ENCODE data around the gene HRH2.

HRH2 gene

DNA sequence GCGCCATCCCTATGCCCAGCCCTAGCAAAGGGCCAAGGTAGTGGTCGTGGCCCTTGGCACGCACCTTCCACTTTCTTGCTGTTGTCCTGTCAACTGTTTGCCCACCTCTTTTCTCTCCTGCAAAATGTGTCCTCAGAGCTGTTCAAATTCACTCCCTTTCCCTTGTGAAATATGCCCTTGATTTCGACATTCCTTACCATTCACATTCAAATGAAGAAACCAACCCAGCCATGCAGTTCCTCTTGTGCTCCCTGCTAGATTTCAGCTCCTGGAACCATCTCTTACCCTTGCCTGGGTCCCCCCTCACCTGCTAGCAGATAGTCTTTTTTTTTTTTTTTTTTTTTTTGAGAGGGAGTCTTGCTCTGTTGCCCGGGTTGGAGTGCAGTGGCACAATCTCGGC is 19.6 kb upstream of the HRH2 start:
- Histone ChIP-seq H3K27me3 (ENCODE audit: insufficient read depth, low read length) (no peaks in the 10 kb centered on the region; the same call in 1 of the 2 replicates), H3K79me2 (ENCODE audit: insufficient read depth, low read length) (no peaks in the 10 kb centered on the region)

DNA sequence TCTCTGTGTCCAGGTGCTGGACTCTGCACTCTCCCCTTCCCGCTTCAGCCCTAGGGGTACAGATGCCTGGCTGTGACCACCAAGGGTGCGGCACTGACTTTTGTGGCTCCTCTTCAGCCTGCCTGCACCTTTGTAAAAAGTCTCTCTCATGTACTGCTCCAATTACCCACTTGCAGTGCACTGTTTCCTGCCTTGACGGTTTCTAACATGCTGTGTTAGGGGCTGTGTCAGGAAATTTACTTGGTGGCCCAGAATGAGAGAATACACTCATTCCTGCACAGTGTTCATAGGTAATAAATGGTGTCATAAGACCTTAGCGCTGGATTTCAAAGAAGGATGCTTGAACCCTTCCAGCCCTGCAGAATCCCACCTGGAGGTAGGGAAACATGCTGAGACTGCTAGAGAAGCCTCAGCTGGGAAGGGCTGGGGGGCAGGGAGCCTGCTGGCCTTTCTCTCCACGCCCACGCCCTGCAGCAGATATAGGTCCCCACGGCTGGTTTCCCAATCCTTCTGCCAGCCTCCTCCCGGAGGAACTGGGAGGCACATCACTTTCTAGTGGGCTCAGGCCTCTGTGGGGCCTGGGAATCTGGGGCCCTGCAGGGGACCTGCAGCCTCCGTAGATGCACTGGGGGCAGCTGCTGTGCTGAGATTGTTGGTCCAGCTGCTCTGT is 17.6 kb upstream of the HRH2 start:
- H3K9ac ChIP-seq (ENCODE audit: low read length) = no peak overlapping the region
- no peaks in the 10 kb centered on the region for H4K20me1 ChIP-seq (ENCODE audit: insufficient read depth, low read length)
- no peak overlapping the region for H3K4me2 ChIP-seq (ENCODE audit: low read length)
- H3F3A ChIP-seq (ENCODE audit: insufficient read depth, low read length) = no peaks in the 10 kb centered on the region
- TF ChIP-seq, protein P1, sequence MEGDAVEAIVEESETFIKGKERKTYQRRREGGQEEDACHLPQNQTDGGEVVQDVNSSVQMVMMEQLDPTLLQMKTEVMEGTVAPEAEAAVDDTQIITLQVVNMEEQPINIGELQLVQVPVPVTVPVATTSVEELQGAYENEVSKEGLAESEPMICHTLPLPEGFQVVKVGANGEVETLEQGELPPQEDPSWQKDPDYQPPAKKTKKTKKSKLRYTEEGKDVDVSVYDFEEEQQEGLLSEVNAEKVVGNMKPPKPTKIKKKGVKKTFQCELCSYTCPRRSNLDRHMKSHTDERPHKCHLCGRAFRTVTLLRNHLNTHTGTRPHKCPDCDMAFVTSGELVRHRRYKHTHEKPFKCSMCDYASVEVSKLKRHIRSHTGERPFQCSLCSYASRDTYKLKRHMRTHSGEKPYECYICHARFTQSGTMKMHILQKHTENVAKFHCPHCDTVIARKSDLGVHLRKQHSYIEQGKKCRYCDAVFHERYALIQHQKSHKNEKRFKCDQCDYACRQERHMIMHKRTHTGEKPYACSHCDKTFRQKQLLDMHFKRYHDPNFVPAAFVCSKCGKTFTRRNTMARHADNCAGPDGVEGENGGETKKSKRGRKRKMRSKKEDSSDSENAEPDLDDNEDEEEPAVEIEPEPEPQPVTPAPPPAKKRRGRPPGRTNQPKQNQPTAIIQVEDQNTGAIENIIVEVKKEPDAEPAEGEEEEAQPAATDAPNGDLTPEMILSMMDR (IDR thresholded peaks at IDR 0.05; ENCODE audit: low read length) = no peak
- TF ChIP-seq EZH2 (IDR thresholded peaks at IDR 0.05; ENCODE audit: borderline replicate concordance, low read length) = no peak
- H3K9me2 ChIP-seq (ENCODE audit: low read depth, low read length) = no peaks in the 10 kb centered on the region
- H2AFZ ChIP-seq (ENCODE audit: low read length) = no peak overlapping the region
- no peaks in the 10 kb centered on the region; the same call in 1 of the 2 replicates for H3K27me3 ChIP-seq (ENCODE audit: insufficient read depth, low read length)
- no peaks in the 10 kb centered on the region for H3K9me3 ChIP-seq (ENCODE audit: low read length)
- no peaks in the 10 kb centered on the region for H3K36me3 ChIP-seq (ENCODE audit: insufficient read depth, low read length)
- H3K79me2 ChIP-seq (ENCODE audit: insufficient read depth, low read length) = no peaks in the 10 kb centered on the region
- H3K4me1 ChIP-seq (ENCODE audit: insufficient read depth, low read length, severe bottlenecking) = no peaks in the 10 kb centered on the region
- no peak overlapping the region for H3K27ac ChIP-seq (ENCODE audit: low read depth, low read length, poor library complexity, severe bottlenecking)
- no peak overlapping the region for H3K4me3 ChIP-seq (ENCODE audit: low read depth, low read length, poor library complexity, severe bottlenecking)

More for the DNA sequence above, 19.6 kb upstream of the HRH2 start:
- H3K4me1 ChIP-seq (ENCODE audit: insufficient read depth, low read length, severe bottlenecking) = no peaks in the 10 kb centered on the region
- no peaks in the 10 kb centered on the region for H3K9me3 ChIP-seq (ENCODE audit: low read length)
- H3K9me2 ChIP-seq (ENCODE audit: low read depth, low read length) = no peaks in the 10 kb centered on the region
- no peaks in the 10 kb centered on the region for H3K36me3 ChIP-seq (ENCODE audit: insufficient read depth, low read length)
- H2AFZ ChIP-seq (ENCODE audit: low read length) = no peak overlapping the region
- no peak overlapping the region for H3K9ac ChIP-seq (ENCODE audit: low read length)
- no peaks in the 10 kb centered on the region for H3F3A ChIP-seq (ENCODE audit: insufficient read depth, low read length)
- no peak overlapping the region for H3K27ac ChIP-seq (ENCODE audit: low read depth, low read length, poor library complexity, severe bottlenecking)
- H3K4me3 ChIP-seq (ENCODE audit: low read depth, low read length, poor library complexity, severe bottlenecking) = no peak overlapping the region
- no peaks in the 10 kb centered on the region for H4K20me1 ChIP-seq (ENCODE audit: insufficient read depth, low read length)
- TF ChIP-seq, protein P1 (IDR thresholded peaks at IDR 0.05; ENCODE audit: low read length) = no peak
- TF ChIP-seq EZH2 (IDR thresholded peaks at IDR 0.05; ENCODE audit: borderline replicate concordance, low read length) = no peak
- H3K4me2 ChIP-seq (ENCODE audit: low read length) = no peak overlapping the region

DNA sequence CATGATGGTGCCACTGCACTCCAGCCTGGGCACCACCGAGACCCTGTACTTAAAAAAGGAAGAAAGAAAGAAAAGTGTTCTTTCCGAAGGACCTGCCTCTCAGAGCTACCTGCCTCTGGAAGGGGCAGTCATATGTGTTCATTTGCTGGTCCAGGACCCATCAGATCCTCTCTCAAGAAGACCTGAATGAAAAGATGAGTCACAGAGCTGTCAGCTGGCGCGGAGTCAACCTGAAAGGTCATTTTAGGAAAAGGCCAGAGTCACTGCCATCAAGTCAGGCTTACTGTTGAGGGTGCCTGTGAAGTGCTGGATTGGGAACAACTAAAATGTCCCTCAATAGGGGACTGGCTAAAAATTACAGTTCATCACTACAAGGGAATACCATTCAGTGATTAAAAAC is 14.9 kb upstream of the HRH2 start:
- no peak overlapping the region for H3K4me3 ChIP-seq (ENCODE audit: low read depth, low read length, poor library complexity, severe bottlenecking)
- no peak overlapping the region for H3K9ac ChIP-seq (ENCODE audit: low read length)
- H3K36me3 ChIP-seq (ENCODE audit: insufficient read depth, low read length) = no peaks in the 10 kb centered on the region
- no peaks in the 10 kb centered on the region for H4K20me1 ChIP-seq (ENCODE audit: insufficient read depth, low read length)
- TF ChIP-seq, protein P1 (IDR thresholded peaks at IDR 0.05; ENCODE audit: low read length) = no peak
- no peak for TF ChIP-seq EZH2 (IDR thresholded peaks at IDR 0.05; ENCODE audit: borderline replicate concordance, low read length)
- no peaks in the 10 kb centered on the region for H3F3A ChIP-seq (ENCODE audit: insufficient read depth, low read length)
- no peaks in the 10 kb centered on the region for H3K9me3 ChIP-seq (ENCODE audit: low read length)
- H3K79me2 ChIP-seq (ENCODE audit: insufficient read depth, low read length) = no peaks in the 10 kb centered on the region
- no peak overlapping the region for H3K27ac ChIP-seq (ENCODE audit: low read depth, low read length, poor library complexity, severe bottlenecking)
- no peak overlapping the region for H2AFZ ChIP-seq (ENCODE audit: low read length)
- no peaks in the 10 kb centered on the region for H3K9me2 ChIP-seq (ENCODE audit: low read depth, low read length)
- H3K4me1 ChIP-seq (ENCODE audit: insufficient read depth, low read length, severe bottlenecking) = no peaks in the 10 kb centered on the region
- H3K27me3 ChIP-seq (ENCODE audit: insufficient read depth, low read length) = no peaks in the 10 kb centered on the region; the same call in 1 of the 2 replicates
- H3K4me2 ChIP-seq (ENCODE audit: low read length) = no peak overlapping the region

Data from OCI-LY1 (cell line).